ENCODE results near the gene UNC80.

- no peak for TF ChIP-seq CTCF (IDR thresholded peaks at IDR 0.05)
- TF ChIP-seq POLR2A (IDR thresholded peaks at IDR 0.05) = no peak
Measured at GRCh38 chr2:210035679-210036078, 264.0 kb downstream of the UNC80 start.

All from ovary (tissue), 3 donors.